ENCODE results near the gene PLSCR1. TPM values are rescaled to one million over a fixed set of nuclear protein-coding genes. Genes with fewer than 3 reads are reported as not detected.
"Not testable (repeated sequence)": the region's sequence is repeated elsewhere in the genome, so short reads cannot be mapped to it uniquely, and the experiment has no call there.

Gene PLSCR1
- polyA plus RNA-seq, 3 donors from 2014 or later = 52.8 to 67.8 (median 60.7) TPM

DNA sequence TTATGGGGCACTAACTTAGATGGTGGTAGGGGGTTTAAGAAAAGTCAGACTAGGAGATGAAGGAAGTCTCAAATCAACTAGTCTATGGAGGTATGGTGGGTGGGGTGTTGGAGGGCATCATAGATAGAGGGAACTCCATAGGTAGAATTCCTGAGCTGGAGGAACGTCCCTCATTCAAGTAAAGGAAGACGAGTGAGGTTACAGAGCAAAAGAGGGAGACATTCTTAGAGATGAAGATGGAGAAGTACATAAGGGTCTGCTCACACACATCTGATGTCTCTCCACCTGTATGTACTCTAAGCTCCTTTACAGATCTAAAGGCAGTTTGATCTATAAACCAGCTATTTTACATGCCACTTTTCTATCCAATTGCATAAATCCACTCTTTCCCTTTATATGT lies 1.4 kb downstream of the PLSCR1 start:
- Mint-ChIP-seq H3K27ac (peak overlapping the region; percentile 82 to 93 (median 89)), H3K4me1 (peaks cover 48 to 78% of the 10 kb centered on the region in 2 donors), H3K9me3 (no peaks in the 10 kb centered on the region), H3K4me3 (peak overlapping the region; percentile 83 to 95 (median 95)), H3K36me3 (no peaks in the 10 kb centered on the region), H3K27me3 (ENCODE audit: low read depth in 3 of 3) (peaks cover 0 to 5% (median 4%) of the 10 kb centered on the region in 3 donors)
- no peak for DNase-seq

DNA sequence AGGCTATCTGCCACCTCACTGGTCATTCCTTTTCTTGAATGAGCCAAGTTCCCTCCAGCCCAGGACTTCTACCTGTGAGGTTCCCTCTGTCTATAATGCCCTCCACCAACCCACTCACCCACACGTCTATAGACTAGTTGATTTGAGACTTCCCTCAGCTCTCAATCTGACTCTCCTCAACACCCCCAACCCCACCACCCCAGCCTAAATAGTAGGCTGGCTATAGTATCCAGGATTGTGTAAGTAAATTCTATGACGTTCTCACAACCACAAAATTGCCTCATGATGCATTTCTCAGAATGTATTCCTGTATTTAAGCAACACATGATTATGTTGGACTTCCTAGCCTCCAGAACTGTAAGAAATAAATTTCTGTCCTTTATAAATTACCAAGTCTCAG lies 2.2 kb downstream of the PLSCR1 start:
- Mint-ChIP-seq H3K4me1 (peaks cover 46 to 75% of the 10 kb centered on the region in 2 donors), H3K9me3 (no peaks in the 10 kb centered on the region), H3K27me3 (ENCODE audit: low read depth in 3 of 3) (peaks cover 0 to 5% (median 4%) of the 10 kb centered on the region in 3 donors), H3K4me3 (peak overlapping the region; percentile 5 to 95 (median 83)), H3K27ac (peak overlapping the region in 5 of 6 donors; percentile 0 to 76 (median 41)), H3K36me3 (peaks cover 0 to 4% (median 0%) of the 10 kb centered on the region in 3 donors)
- no peak for DNase-seq

DNA sequence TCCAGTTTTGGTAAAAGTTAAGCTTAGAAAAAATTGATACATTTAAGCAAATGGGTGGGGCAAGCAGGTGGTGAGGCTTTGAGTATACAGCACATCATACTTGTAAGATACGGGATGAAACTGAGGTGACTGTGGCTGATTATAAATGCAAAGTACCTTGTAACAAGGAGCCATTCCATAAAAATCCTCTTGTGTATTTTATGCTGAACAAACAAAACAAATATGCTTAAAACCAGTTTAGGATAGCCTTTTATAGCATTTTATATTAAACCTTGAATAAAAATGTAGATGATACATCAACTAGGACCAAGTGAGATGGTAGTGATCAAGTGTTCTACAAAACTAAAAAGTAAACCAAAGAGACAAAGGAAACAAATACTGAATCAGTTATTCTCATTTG lies 3.4 kb downstream of the PLSCR1 start:
- Mint-ChIP-seq H3K27ac (peak overlapping the region in 2 of 6 donors; percentile 16 to 76), H3K27me3 (ENCODE audit: low read depth in 3 of 3) (peaks cover 0 to 5% (median 4%) of the 10 kb centered on the region in 3 donors), H3K4me3 (peak overlapping the region in 2 of 5 donors; percentile 23 to 83), H3K36me3 (peaks cover 0 to 5% (median 0%) of the 10 kb centered on the region in 3 donors), H3K9me3 (no peaks in the 10 kb centered on the region), H3K4me1 (peaks cover 43 to 75% of the 10 kb centered on the region in 2 donors)
- no peak for DNase-seq

DNA sequence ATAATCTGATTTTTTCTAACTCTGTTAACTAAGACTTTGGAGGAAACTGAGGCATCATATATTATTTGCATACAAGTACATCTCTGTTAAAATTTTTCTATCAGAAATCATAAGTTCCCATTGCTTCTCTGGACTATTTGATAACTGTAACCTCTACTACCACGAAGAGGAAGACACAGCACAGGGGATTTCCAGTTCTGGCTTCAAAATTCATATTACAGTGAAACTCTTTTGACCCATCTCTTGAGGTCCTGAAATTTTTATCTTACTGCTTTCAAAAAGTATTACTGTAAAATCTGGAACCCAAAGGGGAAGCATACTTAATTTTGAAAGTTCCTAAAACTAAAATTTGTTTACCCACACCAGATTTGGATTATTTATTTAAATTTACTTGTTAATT lies 4.2 kb downstream of the PLSCR1 start:
- H3K36me3 Mint-ChIP-seq = peaks cover 0 to 5% (median under 1%) of the 10 kb centered on the region in 3 donors
- H3K27ac Mint-ChIP-seq = peak overlapping the region in 4 of 6 donors; percentile 16 to 76 (median 39)
- peak overlapping the region in 3 of 5 donors; percentile 21 to 83 (median 38) for H3K4me3 Mint-ChIP-seq
- no peak for DNase-seq
- H3K4me1 Mint-ChIP-seq = peaks cover 42 to 73% of the 10 kb centered on the region in 2 donors
- H3K9me3 Mint-ChIP-seq = no peaks in the 10 kb centered on the region
- H3K27me3 Mint-ChIP-seq (ENCODE audit: low read depth in 3 of 3) = peaks cover 0 to 5% (median 4%) of the 10 kb centered on the region in 3 donors

DNA sequence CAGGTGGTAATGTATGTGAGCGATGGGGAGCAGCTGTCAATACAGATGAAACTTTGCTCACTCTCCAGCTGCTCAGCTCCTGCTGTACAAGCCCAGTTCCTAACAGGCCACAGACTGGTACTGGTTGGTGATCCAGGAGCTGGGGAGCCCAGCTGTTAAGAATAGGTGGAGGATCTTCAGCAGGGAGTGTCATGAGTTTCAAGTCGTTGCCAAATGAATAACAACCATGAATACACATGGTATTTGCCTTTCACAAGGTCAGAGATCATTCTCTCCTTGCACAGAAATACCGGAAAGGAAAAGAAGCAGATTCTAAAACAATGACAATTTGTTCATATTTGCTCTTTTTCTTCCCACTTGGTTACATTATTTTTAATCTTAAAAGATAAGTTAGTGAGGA lies 5.1 kb downstream of the PLSCR1 start:
- peaks cover 41 to 73% of the 10 kb centered on the region in 2 donors for H3K4me1 Mint-ChIP-seq
- no peak overlapping the region for H3K4me3 Mint-ChIP-seq
- H3K27ac Mint-ChIP-seq = peak overlapping the region in 3 of 6 donors; percentile 23 to 37 (median 36)
- peaks cover 4 to 5% (median 4%) of the 10 kb centered on the region in 3 donors for H3K36me3 Mint-ChIP-seq
- DNase-seq = no peak
- H3K9me3 Mint-ChIP-seq = no peaks in the 10 kb centered on the region
- H3K27me3 Mint-ChIP-seq (ENCODE audit: low read depth in 3 of 3) = peaks cover 0 to 5% (median 2%) of the 10 kb centered on the region in 3 donors

DNA sequence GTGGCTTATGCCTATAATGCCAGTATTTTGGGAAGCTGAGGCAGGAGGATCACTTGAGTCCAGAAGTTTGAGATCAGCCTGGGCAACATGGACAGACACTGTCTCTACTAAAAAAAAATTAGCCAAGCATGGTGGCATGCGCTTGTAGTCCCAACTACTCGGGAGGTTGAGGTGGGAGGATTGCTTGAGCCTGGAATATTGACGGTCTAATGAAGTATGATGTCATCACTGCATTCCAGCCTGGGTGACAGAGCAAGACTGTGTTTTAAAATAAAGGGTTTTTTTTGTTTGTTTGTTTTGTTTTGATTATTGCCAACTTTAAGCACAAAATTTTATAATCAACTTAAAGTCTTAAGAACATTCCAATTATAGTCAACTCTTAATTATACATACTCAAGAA lies 6.8 kb downstream of the PLSCR1 start:
- peaks cover 31 to 60% of the 10 kb centered on the region in 2 donors for H3K4me1 Mint-ChIP-seq
- H3K27me3 Mint-ChIP-seq (ENCODE audit: low read depth in 3 of 3) = peaks cover 0 to 2% (median 0%) of the 10 kb centered on the region in 3 donors
- DNase-seq = no peak
- H3K9me3 Mint-ChIP-seq = no peaks in the 10 kb centered on the region
- peaks cover 8 to 9% (median 9%) of the 10 kb centered on the region in 3 donors for H3K36me3 Mint-ChIP-seq
- H3K27ac Mint-ChIP-seq = no peak overlapping the region
- H3K4me3 Mint-ChIP-seq = no peak overlapping the region

DNA sequence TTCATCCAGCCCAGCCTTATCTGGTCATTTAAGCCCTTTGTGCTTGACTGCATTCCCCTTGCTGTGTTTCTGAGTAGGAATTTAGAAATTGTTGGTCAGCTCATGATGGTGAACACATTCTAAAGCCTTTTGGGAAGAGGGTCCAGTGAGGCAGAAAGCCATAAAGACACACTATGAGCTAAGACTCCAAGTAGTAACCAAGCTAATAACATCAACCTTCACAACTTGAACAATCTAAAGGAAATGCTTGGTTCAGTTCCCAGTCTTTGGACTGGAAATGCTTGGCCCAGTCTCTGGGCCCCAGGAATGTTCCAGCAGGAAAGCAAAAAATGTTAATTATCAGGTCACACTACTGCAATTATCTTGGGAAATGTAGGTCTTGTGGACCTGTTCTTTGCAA lies 7.7 kb downstream of the PLSCR1 start:
- Mint-ChIP-seq H3K4me1 (peaks cover 23 to 51% of the 10 kb centered on the region in 2 donors), H3K27ac (peak overlapping the region in 2 of 6 donors; percentile 8 to 48)

DNA sequence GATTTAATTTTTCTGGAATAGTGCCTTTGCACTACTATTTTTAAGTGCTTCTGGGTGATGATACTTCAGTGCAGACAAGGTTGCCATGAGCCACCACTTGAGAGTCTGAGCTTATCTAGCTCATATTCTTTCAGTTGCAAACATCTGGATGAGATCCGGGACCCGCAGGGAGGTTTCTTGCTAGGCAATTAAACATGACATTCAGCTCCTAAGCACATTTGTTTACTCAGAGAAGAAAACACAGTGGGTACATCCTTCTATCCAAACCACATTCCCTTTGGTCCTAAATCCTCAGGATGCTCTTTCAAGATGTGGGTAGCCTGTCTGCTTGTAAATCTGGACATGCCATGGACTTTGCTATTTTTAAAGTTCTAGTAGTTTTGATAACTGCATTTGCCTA lies 12.0 kb downstream of the PLSCR1 start:
- H3K36me3 Mint-ChIP-seq = peaks cover 13 to 26% (median 15%) of the 10 kb centered on the region in 3 donors
- no peaks in the 10 kb centered on the region for H3K9me3 Mint-ChIP-seq
- H3K4me3 Mint-ChIP-seq = no peak overlapping the region
- no peak overlapping the region for H3K27ac Mint-ChIP-seq
- H3K4me1 Mint-ChIP-seq = peaks cover 6 to 26% of the 10 kb centered on the region in 2 donors
- no peaks in the 10 kb centered on the region for H3K27me3 Mint-ChIP-seq (ENCODE audit: low read depth in 3 of 3)
- DNase-seq = no peak

More for the DNA sequence above, 7.7 kb downstream of the PLSCR1 start:
- Mint-ChIP-seq H3K36me3 (peaks cover 9 to 13% (median 10%) of the 10 kb centered on the region in 3 donors), H3K27me3 (ENCODE audit: low read depth in 3 of 3) (no peaks in the 10 kb centered on the region), H3K9me3 (no peaks in the 10 kb centered on the region), H3K4me3 (no peak overlapping the region)
- DNase-seq = no peak

DNA sequence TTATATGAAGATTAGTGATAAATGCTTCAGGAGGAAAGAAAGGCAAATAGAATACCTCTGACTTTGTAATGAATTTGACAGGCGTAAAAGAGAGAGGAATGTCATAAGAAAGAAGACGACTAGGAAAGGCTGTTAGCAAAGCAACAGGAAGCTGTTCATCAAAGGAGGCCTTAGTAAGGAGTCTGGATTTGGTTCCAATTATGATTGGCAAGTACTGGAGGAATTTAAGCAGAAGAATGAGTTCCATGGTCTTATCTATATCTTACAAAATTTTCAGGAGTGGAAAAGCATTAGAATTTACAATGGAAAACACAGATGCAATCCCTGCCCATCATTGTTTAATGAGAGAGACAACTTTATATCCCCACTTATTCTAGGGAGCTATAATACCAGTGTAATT lies 13.8 kb downstream of the PLSCR1 start:
- Mint-ChIP-seq H3K27me3 (ENCODE audit: low read depth in 3 of 3) (no peaks in the 10 kb centered on the region), H3K4me3 (no peak overlapping the region), H3K27ac (no peak overlapping the region), H3K9me3 (no peaks in the 10 kb centered on the region), H3K4me1 (peaks cover 0 to 12% of the 10 kb centered on the region in 2 donors), H3K36me3 (peaks cover 13 to 27% (median 23%) of the 10 kb centered on the region in 3 donors)
- no peak for DNase-seq

DNA sequence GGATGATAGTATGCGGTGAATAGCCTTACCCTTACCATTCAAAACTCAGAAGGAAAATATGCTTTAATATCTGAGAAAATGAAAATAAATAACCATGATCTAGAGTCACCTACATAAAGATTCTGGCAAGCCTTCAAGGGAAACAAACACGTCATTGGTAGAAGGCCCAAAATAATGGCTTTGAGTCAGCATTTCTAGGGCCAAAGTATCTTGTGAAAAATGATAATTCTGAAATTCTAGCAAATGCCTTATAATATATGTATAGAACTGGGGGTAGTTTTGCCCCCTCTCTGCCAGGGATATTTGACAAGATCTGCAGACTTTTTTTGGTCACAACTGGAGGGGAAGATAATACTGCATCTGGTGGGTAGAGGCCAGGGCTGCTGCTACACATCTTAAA lies 15.4 kb downstream of the PLSCR1 start:
- Mint-ChIP-seq H3K4me1 (peaks cover 0 to 6% of the 10 kb centered on the region in 2 donors), H3K36me3 (peaks cover 9 to 26% (median 23%) of the 10 kb centered on the region in 3 donors)

DNA sequence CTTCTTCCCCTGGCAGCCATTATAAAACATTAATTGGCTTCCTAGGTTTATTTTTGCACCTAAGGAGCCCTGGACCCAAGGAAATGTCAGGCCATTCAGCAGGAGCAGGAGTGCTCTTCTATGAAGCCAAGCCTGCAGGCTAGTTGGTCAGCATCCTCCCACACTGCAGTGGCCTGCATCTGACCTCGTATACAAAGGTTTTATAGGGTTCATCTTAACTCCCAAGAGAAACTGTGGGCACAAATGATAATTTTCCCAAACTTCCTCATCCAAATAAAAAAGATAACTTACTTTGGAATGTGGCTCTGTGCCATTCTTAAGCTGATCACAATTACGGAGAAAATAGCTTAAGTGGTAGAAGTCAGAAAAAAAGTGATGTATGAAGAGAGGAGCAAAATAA lies 19.4 kb downstream of the PLSCR1 start:
- no peak for DNase-seq
- peaks cover 19 to 45% (median 19%) of the 10 kb centered on the region in 3 donors for H3K36me3 Mint-ChIP-seq
- H3K27ac Mint-ChIP-seq = no peak overlapping the region
- peaks cover 0 to 13% of the 10 kb centered on the region in 2 donors for H3K4me1 Mint-ChIP-seq
- H3K9me3 Mint-ChIP-seq = no peaks in the 10 kb centered on the region
- no peak overlapping the region for H3K4me3 Mint-ChIP-seq
- H3K27me3 Mint-ChIP-seq (ENCODE audit: low read depth in 3 of 3) = peaks cover 0 to 2% (median 0%) of the 10 kb centered on the region in 3 donors

More for the DNA sequence above, 15.4 kb downstream of the PLSCR1 start:
- DNase-seq = no peak
- Mint-ChIP-seq H3K4me3 (no peak overlapping the region), H3K27me3 (ENCODE audit: low read depth in 3 of 3) (no peaks in the 10 kb centered on the region), H3K9me3 (no peaks in the 10 kb centered on the region), H3K27ac (peak overlapping the region in 1 of 6 donors; percentile 73)

DNA sequence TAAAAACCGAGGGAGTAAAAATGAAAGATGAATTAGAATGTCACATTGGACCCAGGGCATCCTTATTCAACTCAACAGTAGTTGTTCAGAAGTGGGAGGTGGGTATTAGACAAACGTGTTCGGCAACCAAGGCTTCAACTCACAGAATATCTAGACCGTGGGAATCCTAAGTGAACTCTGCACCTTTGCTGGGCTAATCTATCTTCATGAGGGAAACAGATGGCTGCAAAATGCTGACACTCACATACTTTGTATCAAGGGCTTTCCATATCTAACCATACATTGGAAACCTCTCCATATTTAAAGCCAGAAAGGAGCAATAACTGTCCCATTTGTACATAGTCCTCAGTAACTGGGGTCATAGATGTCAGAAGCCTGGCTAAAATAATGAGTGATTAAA lies 20.9 kb downstream of the PLSCR1 start:
- Mint-ChIP-seq H3K4me3 (no peak overlapping the region), H3K27me3 (ENCODE audit: low read depth in 3 of 3) (peaks cover 0 to 2% (median 0%) of the 10 kb centered on the region in 3 donors), H3K27ac (no peak overlapping the region), H3K9me3 (no peaks in the 10 kb centered on the region), H3K36me3 (peaks cover 19 to 48% (median 24%) of the 10 kb centered on the region in 3 donors), H3K4me1 (peaks cover 0 to 10% of the 10 kb centered on the region in 2 donors)
- no peak for DNase-seq

DNA sequence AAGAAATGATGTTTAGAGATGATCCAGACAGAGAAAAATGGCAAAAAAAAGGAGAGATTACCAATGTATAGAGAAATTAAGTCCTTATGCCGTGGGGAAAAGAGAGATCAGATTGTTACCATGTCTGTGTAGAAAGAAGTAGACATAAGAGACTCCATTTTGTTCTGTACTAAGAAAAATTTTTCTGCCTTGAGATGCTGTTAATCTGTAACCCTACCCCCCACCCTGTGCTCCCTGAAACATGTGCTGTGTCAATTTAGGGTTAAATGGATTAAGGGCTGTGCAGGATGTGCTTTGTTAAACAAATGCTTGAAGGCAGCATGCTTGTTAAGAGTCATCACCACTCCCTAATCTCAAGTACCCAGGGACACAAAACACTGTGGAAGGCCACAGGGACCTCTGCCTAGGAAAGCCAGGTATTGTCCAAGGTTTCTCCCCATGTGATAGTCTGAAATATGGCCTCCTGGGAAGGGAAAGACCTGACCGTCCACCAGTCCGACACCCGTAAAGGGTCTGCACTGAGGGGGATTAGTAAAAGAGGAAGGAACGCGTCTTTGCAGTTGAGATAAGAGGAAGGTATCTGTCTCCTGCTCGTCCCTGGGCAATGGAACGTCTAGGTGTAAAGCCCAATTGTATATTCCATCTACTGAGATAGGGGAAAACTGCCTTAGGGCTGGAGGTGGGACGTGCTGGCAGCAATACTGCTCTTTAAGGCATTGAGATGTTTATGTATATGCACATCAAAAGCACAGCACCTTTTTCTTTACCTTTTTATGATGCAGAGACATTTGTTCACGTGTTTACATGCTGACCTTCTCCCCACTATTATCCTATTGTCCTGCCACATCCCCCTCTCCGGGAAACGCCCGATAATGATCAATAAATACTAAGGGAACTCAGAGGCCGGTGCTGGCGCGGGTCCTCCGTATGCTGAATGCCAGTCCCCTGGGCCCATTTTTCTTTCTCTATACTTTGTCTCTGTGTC lies 21.9 kb downstream of the PLSCR1 start:
- Mint-ChIP-seq H3K27ac (peak overlapping the region in 1 of 6 donors; percentile 50), H3K36me3 (peaks cover 19 to 54% (median 24%) of the 10 kb centered on the region in 3 donors)
- not testable (repeated sequence) for DNase-seq; H3K4me1 Mint-ChIP-seq; H3K4me3 Mint-ChIP-seq; H3K27me3 Mint-ChIP-seq (ENCODE audit: low read depth in 3 of 3); H3K9me3 Mint-ChIP-seq

DNA sequence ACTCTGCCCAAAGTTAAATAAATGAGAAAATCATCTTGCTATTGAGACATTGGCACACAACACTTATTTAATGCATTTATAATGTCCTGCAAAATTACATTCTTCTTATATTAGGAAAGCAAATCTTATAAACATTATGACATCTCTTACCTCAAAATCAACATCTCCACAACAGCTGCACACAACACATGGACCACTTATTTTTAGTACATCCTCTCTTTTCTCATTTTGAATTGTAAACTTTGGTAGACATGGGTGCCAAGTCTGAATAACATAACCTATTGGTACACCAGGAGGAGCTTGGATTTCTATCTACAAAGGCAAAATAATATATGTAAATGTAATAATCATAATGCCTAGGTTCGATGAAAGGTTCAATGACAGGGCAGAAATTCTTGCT lies 23.0 kb downstream of the PLSCR1 start:
- H3K36me3 Mint-ChIP-seq = peaks cover 23 to 51% (median 27%) of the 10 kb centered on the region in 3 donors
- peak overlapping the region in 2 of 6 donors; percentile 3 to 49 for H3K27ac Mint-ChIP-seq
- no peaks in the 10 kb centered on the region for H3K9me3 Mint-ChIP-seq
- peaks cover 0 to 2% (median 0%) of the 10 kb centered on the region in 3 donors for H3K27me3 Mint-ChIP-seq (ENCODE audit: low read depth in 3 of 3)
- DNase-seq = no peak
- H3K4me3 Mint-ChIP-seq = no peak overlapping the region
- peaks cover 0 to 10% of the 10 kb centered on the region in 2 donors for H3K4me1 Mint-ChIP-seq
